Brain microvascular endothelial cell (primary cell): ENCODE results near the gene RDX.

ENCODE experiments used
- DNase-seq: peaks from one replicate; pipeline ENCODE4 v3.0.0-alpha.2; 2020
- H3K27ac ChIP-seq: fragments of 250-450 bp; sonication (Bioruptor Pico); 2 replicates; pipeline ENCODE4 v1.5.1; 2020; ENCODE audit warnings: mild to moderate bottlenecking, moderate library complexity
- H3K27me3 ChIP-seq: fragments of 250-450 bp; sonication (Bioruptor Pico); replicated peaks from 2 replicates; pipeline ENCODE4 v1.5.1; 2020; ENCODE audit warnings: mild to moderate bottlenecking
- H3K36me3 ChIP-seq: fragments of 250-450 bp; sonication (Bioruptor Pico); replicated peaks from 2 replicates; pipeline ENCODE4 v1.5.1; 2020; ENCODE audit warnings: mild to moderate bottlenecking
- H3K4me3 ChIP-seq: 2 replicates; pipeline ENCODE4 v1.5.1; 2011; ENCODE audit warnings: low read depth, mild to moderate bottlenecking, control low read depth, low read length, moderate library complexity
- CTCF ChIP-seq: IDR thresholded peaks from 2 replicates; pipeline ENCODE4 v1.5.1; 2011; ENCODE audit warnings: low read depth, mild to moderate bottlenecking, moderate library complexity, low read length, control low read depth, inconsistent platforms; ENCODE audit errors: missing control alignments
- in situ Hi-C: cut with HindIII; loops from 2 replicates; pipeline ENCODE4 v1.10.0; 2017; ENCODE audit warnings: low sequenced_read_pairs, low pct_ligation_motif_present

Gene RDX

GRCh38 chr11:110148775-110149744 is 147.4 kb downstream of the RDX start:
- in situ Hi-C loops = no loop called here
- no peak overlapping the region for H3K4me3 ChIP-seq

GRCh38 chr11:110147962-110148709 is 148.3 kb downstream of the RDX start:
- in situ Hi-C loops = no loop called here

More at GRCh38 chr11:110148775-110149744, 147.4 kb downstream of the RDX start:
- Histone ChIP-seq H3K36me3 (peaks cover 4% of the 10 kb centered on the region), H3K27ac (peak overlapping the region; percentile 97), H3K27me3 (no peaks in the 10 kb centered on the region)
- TF ChIP-seq CTCF = no peak
- DNase-seq = peak; percentile 91

GRCh38 chr11:110141812-110142211 is 154.6 kb downstream of the RDX start:
- Histone ChIP-seq H3K4me3 (no peak overlapping the region), H3K27ac (no peak overlapping the region), H3K27me3 (no peaks in the 10 kb centered on the region), H3K36me3 (peaks cover 5% of the 10 kb centered on the region)
- in situ Hi-C loops = no loop called here
- no peak for DNase-seq
- no peak for TF ChIP-seq CTCF

More at GRCh38 chr11:110147962-110148709, 148.3 kb downstream of the RDX start:
- Histone ChIP-seq H3K27me3 (no peaks in the 10 kb centered on the region), H3K36me3 (peaks cover 3% of the 10 kb centered on the region), H3K4me3 (no peak overlapping the region), H3K27ac (peak overlapping the region; percentile 97)
- peak; percentile 87 for DNase-seq
- TF ChIP-seq CTCF = no peak

DNA sequence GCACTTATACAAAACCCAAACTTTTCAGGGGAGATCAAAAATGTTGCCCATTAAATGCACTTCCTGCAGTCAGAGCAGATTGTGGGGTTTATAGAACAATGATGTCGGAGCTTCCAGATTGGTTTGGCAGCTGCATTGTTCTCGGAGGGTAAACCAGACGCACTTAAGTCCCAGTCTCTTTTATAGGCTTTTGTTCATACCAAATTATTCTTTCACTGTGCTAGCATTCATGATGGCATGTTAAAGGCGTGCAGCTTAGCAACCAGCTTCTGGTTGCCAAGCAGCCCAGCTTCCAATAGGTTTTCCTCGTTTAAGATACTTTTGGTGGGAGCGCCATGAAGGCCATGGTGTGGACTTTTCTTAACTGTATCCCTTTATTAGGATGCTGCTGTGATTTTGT is 162.3 kb downstream of the RDX start:
- no peak for TF ChIP-seq CTCF
- in situ Hi-C loops = no loop called here
- H3K36me3 ChIP-seq = peaks cover 6% of the 10 kb centered on the region
- H3K4me3 ChIP-seq = no peak overlapping the region
- H3K27me3 ChIP-seq = no peaks in the 10 kb centered on the region
- H3K27ac ChIP-seq = no peak overlapping the region
- no peak for DNase-seq

DNA sequence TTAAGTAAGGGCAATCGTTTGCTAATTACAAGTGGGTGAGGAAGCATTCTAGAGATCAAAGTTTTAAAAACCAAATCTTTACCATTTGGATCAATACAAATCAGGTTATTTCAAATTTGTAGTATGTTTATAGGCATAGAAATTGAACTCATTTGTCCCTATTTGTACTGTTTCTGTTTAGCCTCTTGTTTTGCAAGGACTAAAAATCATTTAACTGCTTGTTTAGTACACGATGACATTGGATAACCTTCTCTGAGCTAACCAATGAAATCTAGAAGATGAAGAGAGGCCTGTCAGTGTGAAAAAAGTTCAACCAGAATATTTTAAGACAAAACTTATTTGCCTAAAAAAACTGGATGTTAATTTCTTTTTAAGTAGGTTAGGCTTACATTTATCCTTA is 163.3 kb downstream of the RDX start:
- Histone ChIP-seq H3K36me3 (peaks cover 6% of the 10 kb centered on the region), H3K27ac (no peak overlapping the region), H3K27me3 (no peaks in the 10 kb centered on the region), H3K4me3 (no peak overlapping the region)
- no peak for DNase-seq
- TF ChIP-seq CTCF = no peak
- in situ Hi-C loops = no loop called here
